Hematopoietic multipotent progenitor cell treated with erythropoietin and hydrocortisone succinate and interleukin-3 and kit ligand, for 17 days (in vitro differentiated cells): ENCODE data around the gene SZT2.
"Not testable (repeated sequence)": the region's sequence is repeated elsewhere in the genome, so short reads cannot be mapped to it uniquely, and the experiment has no call there.

Experiments used
- DNase-seq: peaks from one replicate; pipeline ENCODE4 v3.0.0-alpha.2; 2015; ENCODE audit warnings: low spot score

The SZT2 gene

GRCh38 chr1:43388613-43389012 is 1.1 kb upstream of the SZT2 start:
- DNase-seq, result no peak

GRCh38 chr1:43392702-43393101 is 3.0 kb downstream of the SZT2 start:
- DNase-seq, result no peak

- DNase-seq, result no peak
Observed at GRCh38 chr1:43395523-43395922, 5.8 kb downstream of the SZT2 start.

- no peak for DNase-seq
Observed at GRCh38 chr1:43396059-43396458, 6.4 kb downstream of the SZT2 start.

DNA sequence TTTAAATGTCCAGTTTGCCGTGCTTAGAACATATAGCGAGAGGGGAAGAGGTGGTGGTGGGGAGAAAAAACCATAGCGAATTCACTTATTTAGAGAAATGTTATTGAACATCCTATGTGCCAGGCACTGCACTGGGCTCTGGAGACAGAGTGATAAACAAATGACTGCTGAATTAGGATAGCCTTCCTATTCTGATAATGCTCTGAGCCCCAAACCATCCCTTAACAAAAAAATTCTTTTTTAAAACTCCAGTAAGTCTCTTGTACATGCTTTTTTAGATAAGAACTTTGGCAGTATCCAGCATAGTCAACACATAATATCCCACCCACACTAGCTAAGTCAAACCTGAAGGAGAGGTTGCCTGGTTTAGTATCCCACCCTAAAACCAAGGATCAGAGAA is 8.5 kb downstream of the SZT2 start:
- no peak for DNase-seq

DNA sequence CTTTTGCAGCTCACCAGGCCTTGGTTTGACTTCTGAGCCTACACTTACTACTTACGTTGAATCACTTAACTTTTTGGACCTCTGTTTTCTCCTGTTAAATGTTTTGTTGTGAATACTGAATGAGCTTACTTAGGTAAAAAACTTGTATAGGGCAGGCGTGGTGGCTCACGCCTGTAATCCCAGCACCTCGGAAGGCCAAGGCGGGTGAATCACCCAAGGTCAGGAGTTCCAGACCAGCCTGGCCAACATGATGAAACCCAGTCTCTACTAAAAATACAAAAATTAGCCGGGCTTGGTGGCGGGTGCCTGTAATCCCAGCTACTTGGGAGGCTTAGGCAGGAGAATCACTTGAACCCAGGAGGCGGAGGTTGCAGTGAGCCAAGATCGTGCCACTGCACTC is 10.7 kb downstream of the SZT2 start:
- DNase-seq, result not testable (repeated sequence)

GRCh38 chr1:43402089-43402865 is 12.6 kb downstream of the SZT2 start:
- DNase-seq, result peak; percentile 27

DNA sequence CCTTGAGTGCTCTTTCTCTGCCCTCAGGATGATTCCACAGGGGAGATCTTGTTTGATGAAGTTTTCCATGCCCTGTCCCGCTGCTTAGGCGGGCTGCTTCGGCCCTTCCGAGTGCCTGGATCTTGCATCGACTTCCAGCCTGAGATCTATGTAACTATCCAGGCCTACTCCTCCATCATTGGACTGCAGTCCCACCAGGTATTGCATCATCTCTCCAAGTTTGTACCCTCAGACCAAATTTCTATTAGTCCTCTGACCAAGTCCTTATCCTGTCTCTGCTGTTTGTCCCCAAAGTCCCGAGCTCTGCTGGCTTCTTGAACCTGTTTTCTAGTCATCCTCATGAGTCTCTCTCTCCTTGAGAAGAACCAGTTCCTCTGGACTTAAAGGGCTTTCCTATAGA is 14.7 kb downstream of the SZT2 start:
- DNase-seq, result no peak

GRCh38 chr1:43405219-43405875 is 15.6 kb downstream of the SZT2 start:
- DNase-seq, result peak; percentile 62

GRCh38 chr1:43405876-43406234 is 16.2 kb downstream of the SZT2 start:
- no peak for DNase-seq

DNA sequence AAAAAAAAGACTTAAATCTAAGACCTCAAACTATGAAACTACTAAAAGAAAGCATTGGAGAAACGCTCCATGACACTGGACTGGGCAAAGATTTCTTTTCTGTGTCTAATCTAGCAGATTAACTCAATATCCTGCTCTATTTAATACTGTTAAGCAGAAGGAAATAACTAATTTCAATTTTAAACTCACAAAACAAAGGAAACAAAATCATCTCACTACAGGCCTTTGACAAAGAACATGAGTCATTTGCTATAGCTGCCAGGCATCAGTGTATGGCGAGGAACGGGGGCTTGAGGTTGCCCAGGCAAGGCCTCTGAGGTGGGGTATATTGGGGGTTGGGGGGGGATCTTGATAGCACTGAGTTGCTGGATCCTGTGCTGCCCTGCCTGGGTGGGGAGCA is 20.9 kb downstream of the SZT2 start:
- no peak for DNase-seq

- not testable (repeated sequence) for DNase-seq
Observed at GRCh38 chr1:43413426-43413825, 23.7 kb downstream of the SZT2 start.

- DNase-seq, result peak; percentile 85
Observed at GRCh38 chr1:43414634-43415223, 25.0 kb downstream of the SZT2 start.

GRCh38 chr1:43415901-43416300 is 26.2 kb downstream of the SZT2 start:
- DNase-seq, result no peak

GRCh38 chr1:43418858-43419257 is 29.2 kb downstream of the SZT2 start:
- DNase-seq, result no peak

GRCh38 chr1:43419627-43420425 is 30.1 kb downstream of the SZT2 start:
- DNase-seq, result no peak

- DNase-seq, result no peak
Observed at GRCh38 chr1:43420874-43421273, 31.2 kb downstream of the SZT2 start.

GRCh38 chr1:43421396-43421795 is 31.7 kb downstream of the SZT2 start:
- no peak for DNase-seq

- DNase-seq, result no peak
Observed at GRCh38 chr1:43421976-43422750, 32.5 kb downstream of the SZT2 start.

- no peak for DNase-seq
Observed at GRCh38 chr1:43422995-43423671, 33.4 kb downstream of the SZT2 start.
